Activated CD8-positive, alpha-beta memory T cell treated with anti-CD3 and anti-CD28 coated beads, Interleukin-2, amount 50 U/mL, for 1 hour (primary cell): ENCODE data around the gene TIGD2.

Source experiments
- DNase-seq: peaks from one replicate; pipeline ENCODE4 v3.0.0-alpha.2; 2020; ENCODE audit errors: extremely low read depth

The TIGD2 gene

GRCh38 chr4:89162987-89163386 lies 51.7 kb downstream of the TIGD2 start:
- no peak for DNase-seq

- DNase-seq = no peak
Measured at GRCh38 chr4:89164400-89164799, 53.1 kb downstream of the TIGD2 start.
